Superior temporal gyrus (tissue), 1 donor: ENCODE results near the gene AUTS2.

Experiments used
- DNase-seq: peaks from one replicate; pipeline ENCODE4 v3.0.0-alpha.2; 2016; ENCODE audit errors: extremely low spot score

The AUTS2 gene

DNA sequence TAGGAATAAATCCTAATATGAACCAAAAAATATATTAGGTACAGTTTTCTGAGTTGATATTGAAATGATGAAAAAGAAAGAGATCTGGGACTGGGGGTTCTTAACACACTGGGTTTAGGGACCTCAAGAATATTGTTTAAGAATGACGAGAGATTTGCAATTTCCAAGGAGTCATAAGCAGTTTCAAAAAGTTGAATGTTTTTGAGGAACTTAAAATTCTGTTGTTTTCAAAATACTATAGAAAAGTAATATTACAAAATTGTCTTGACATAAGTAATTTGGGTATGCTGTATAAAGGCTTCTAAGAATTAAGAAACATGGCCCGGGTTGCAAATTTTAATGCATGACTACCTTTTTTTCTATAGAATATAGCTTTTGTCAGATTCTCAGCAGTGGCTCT lies 88.1 kb downstream of the AUTS2 start:
- no peak for DNase-seq

DNA sequence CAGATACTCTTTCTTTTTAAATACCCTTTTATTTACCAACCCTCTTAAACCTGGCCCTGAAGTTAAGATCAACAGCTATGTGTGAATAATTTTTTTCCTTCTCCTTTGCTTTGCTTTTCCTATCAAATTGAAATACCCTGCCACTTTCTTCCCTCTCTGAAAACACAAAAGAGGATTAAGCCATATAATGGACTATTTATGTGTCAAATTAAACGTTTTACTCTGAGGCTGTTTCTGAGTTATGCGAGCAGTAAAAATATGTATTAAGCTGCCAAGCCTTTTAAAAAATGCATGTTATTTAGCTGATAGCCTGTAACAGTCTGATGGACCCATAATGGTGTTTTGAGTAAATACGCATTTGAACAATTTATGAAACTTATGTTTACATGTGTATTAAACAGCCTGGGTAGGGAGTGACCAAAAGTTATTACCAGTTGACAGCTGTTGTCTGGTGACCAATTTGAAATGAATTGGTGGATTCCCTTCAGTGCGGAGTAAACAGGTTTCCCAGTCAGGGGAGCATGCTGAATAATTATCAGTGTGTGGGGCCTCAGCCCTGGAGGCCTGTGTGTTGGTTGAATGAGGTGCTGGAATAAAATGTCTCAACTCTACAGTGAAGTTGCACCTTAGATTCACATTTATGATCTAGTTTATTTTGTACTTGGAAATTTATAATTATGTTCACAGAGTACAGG lies 89.6 kb downstream of the AUTS2 start:
- DNase-seq, result no peak

DNA sequence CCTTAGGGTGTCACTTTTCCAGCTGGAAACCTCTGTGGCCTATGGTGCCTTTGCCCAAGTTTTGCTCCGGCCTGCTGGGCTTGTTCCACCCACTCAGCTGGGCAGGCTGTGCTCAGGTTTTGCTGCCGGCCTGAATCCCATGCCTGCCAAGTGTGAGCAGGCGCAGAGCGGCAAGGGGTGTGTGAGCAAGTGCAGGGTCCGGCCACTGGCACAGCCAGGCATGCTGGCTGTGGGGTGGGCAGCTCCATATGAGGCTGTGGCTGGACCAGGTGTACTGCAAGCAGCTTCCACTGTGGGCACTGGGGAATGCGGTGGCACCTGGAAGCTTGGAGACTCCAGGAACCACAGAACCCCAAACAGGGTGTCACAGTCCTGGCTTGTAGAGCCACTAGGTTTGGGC lies 92.1 kb downstream of the AUTS2 start:
- no peak for DNase-seq

DNA sequence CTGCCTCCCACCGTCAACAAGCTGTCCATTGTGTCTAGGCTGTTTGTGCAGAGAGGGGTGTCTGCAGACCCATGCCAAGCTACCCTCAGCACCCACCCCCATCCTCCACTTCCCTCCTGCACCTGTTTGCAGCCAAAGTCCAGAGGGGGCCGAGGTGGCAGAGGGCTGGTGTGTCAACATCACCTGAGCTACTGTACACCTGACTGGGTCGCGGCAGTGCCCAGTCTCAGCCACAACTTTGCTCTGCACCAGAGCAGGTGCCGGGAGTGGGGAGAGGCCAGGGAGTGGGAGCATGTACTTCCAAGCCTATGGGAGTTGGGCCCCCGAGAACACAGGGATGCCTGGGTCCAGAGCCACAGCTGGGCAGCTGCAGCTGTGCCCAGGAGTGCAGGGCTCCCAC lies 93.1 kb downstream of the AUTS2 start:
- no peak for DNase-seq

DNA sequence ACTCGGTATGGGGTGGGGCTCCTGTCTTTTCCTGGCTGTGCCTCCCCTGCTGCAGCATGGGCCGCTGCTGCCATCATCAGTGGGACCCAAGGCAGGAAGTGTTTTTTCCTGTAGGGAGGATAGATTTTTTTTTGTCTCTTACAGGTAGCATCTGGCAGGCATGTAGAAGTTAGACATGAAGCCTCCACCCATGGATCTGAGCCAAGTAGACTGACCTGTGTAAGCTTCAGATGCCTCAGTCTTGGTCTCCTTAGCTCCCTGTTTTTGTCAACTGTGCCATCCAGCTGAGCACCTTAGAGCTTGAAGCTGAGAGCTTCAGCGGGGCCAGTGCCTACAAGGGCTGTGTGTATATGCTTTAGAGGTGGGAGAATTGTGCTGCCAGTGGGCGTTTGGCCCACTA lies 93.5 kb downstream of the AUTS2 start:
- DNase-seq, result no peak

DNA sequence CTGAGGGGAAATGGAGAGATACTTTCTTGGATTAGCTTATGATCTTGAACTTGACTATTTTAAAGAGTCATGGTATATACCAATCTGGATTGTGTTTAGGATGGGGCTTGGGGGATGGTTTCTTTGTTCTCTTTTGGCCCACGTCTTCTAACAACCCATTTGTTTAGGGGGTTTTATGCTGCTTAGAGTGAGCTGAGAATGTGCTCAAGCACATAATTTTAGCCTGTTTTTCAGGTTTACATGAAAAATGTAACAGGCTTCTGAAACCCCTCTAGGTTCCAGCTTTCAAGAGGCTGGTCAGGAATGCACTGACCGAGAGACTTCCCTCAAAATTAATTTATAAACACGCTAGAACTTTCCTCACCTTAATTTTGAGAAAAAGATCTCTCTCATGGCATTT lies 94.3 kb downstream of the AUTS2 start:
- no peak for DNase-seq

DNA sequence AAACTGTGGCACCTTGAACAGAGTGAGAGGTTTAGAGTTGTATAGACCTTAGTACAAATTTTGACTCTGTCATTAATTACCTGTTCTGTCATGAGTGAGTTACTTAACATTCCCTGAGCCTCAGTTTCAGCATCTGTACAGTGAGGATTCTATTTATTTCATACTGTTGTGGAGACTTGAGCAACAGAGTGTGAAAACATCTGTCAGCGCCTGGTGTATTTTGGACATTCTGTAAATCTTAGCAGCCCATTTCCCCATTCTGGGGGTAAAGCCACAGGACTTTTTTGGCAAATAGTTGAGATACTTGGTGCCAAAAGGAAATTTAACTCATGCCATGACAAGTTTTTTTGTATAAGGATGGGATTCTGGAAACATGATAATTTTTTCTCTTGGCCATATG lies 94.8 kb downstream of the AUTS2 start:
- no peak for DNase-seq

DNA sequence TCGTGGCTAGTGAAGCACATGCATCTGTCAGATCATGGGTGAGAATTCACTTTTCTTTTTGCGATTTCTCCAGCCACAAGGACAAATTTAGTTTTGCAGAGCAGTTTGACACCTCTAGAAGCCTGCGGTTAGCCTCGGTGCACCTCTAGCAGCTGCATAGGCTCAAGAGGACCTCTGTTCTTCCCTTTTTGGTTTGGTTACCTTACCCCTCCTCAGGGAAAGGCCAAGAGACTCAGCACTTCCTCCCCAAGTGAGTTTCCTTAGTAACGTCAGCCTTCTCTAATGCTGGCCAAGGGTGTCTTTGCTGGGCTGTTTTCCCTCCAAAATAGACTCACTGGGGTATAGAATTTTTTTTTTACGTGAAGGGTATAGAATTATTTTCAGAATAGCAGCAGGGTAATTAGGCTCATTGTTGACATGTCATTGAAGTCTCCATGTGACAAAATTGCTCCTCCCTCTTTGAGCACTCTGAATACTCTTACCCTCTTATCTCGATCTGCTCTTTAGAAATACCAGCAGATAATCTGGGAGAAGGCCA lies 97.8 kb downstream of the AUTS2 start:
- DNase-seq, result no peak

DNA sequence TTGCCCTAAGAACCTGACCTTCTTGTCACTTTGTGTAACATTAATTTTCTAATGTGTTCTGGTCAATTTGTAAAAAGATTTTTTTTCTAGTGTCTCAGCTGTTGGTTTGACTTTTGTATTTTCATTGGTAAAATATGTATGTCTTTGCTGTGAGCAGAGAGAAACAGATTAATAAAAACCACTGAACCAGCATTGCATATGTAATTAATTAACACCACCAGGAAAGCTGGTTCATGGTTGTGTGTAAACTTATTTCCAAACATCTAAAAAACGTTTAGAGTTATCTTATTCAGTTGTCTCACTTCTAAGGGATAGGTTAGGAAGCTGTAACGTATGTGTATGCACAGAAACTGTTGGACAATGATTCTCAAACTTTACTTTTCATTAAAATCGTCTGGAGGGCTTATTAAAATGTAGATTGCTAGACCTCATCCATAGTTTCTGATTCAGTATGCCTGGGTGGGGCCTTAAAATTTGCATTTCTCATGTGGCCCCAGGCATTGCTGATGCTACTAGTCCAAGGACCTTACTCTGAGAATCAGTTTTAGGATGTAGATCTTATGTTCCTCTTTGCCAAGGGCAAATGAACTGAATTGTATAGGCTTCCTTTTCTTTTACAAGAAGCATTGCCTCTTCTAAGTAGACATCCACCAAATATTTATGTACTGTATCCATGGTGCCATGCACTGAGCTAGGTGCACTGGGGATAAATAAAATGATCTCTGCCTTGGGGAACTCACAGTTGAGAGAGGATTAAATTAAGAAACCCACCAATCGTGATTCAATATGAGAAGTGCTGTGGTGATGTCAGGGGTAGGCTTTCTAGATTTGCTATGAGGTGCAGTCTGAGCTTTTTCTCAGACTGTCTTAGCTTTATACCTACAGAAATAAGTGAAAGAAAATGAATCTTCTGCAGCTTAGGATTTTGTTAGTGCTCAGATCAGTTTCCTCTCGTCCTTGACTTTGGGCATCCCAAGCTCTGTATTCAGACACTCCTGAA lies 98.7 kb downstream of the AUTS2 start:
- DNase-seq, result no peak

DNA sequence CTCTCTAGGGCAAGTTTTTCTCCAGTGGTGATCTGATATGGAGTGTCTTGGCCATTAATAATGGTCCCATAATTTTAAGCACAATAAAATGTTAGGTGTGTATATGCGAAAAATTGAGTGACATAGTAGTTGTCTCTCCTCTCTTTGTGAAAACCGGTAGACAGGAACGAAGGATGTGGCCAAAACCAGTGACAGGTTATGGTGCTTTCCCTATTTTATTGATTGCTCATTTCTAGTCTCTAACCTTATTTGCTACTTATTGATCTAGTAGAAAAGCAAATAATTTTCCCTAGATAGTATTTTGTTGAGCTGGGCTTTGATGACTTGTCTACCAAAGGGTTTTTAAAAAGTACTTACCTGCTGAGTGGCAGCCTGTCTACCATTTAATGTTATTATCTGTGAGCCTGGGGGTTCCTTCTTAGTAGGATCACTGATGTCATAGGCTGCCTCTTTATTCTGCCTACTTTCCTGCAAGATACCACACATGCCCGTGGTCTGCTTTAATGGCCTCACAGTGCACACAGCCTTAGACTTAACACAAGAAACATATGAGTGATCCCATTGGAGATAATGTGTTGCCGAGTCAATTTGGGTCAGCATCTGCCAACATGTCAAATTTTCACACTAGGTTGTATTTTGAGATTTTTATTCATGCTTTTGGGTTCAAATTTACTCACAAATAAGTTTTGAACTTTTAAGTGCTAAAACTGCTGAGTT lies 100.0 kb downstream of the AUTS2 start:
- no peak for DNase-seq

DNA sequence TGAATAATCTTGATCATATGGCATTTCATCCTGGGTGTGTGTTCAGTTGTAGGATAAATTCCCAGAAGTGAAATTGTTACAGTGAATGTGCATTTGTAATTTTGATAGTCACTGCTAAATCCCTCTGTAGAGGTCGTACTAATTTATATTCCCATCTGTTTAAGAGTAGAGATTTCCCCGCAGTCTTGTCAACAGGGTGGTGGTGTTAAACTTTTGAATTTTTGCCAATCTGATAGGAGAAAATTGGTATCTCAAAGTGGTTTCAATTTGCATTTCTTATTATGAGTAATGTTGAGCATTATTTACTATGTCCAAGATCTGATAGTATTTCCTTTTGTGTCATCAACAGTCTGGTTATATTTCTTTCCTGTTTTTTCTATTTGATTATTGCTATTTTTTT lies 101.7 kb downstream of the AUTS2 start:
- no peak for DNase-seq

DNA sequence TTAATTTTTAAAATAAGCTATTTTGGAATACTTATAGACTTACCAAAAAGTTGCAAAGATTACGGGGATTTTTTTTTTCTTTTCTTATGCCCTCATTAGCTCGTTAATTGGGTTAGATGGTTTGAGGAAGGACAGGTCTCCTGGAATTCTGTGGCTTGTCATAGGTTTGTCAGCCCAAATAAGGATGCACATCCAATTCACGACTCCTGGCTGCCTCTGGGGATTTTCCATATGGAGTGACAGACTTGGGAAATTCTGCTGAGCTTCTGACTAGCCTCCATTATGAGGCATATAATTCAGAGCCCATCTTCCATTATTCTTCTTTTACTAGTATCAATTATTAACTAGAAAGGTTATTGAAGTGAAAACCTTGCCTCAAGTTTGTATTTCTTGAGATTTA lies 102.1 kb downstream of the AUTS2 start:
- DNase-seq, result no peak

DNA sequence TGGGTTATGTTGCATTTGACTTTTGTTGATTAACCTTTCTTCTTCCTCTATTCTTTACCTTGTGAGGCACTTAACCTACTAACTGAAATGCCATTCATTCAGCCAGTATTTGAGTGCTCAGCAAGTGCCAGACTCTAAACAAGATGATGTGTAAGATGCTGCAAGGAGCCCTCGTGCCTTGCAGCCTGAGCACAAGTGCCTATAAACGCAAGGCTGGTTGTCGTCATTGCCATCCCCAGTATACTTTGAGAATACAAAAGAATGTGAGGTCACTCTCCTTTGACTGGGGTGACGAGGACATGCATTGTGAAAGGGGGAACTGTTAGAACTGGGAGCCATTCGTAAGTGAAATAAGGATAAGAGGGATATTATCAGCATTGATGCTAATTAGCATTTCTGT lies 103.0 kb downstream of the AUTS2 start:
- no peak for DNase-seq

DNA sequence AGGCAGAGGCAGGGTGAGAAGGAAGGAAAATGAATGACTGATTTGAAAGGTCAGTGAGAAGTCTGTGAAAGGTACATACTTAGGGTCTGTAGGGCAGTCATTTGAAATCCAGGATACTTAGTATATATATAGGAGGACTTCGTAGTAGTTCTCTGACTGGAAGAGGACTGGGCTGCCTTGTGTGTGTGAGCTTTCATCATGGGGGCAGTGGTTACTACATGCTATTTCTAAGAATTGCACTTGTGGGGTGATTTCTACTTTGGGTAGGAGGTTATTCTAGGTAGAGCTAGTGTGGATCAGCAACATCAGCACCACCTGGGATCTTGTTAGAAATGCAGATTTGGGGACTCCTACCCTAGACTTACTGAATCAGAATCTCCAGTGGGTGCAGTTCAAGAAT lies 104.1 kb downstream of the AUTS2 start:
- DNase-seq, result no peak

DNA sequence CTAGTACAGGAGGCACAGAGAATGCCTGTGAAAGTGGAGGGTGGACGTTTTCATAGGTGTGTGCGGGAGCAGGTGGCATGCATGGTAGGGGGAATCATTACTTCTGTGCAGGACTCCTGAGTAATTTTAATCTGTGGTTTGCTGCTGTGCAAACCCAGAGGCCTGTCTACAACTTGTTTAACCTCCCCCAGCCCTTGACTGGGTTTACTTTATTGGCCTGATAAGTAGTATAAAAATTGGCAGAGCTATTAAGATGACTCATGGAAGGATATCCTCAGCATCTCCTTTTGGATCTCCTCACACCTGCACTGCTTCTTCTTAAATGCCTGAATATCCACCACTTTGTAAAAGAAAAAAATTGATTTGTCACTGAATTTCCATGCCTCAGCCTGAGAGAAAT lies 104.8 kb downstream of the AUTS2 start:
- DNase-seq, result no peak

DNA sequence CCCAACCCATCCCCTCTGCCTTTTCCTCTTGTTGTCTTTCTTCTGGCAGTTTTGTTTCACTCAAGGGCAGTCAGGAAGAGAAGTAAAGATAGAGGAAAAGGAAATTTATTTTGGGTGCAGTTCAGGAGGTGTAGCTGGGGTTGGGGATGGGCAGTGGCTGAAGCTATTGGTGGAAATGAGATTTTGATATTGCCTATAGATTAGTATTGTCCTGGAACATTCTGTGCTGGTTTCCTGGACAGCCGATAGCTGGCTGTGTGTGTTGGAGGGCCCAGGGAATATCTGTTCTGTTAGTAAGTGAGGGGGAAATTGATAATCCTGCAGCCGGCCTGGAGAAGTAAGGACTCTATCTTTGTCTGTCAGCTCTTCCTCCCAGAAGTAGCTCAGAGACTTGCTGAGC lies 107.8 kb downstream of the AUTS2 start:
- no peak for DNase-seq

DNA sequence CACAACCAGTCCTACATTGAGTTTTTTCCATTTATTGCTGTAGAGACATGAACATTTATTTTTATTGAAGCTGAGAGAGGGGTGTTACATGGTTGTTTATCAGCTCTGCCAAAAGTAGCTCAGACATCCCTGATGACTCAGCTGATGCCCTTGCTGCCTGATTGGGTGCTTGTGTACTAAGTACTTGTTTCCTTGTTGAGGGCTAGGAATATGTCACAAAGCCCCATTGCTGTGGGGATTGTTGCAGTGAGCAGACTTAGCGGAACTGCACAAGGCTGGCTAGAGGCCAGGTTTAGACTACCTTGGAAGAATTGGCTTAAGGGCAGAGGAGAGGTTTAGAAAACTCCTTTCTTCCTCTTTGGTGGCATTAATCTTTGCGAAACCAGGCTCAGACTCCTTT lies 110.6 kb downstream of the AUTS2 start:
- no peak for DNase-seq

DNA sequence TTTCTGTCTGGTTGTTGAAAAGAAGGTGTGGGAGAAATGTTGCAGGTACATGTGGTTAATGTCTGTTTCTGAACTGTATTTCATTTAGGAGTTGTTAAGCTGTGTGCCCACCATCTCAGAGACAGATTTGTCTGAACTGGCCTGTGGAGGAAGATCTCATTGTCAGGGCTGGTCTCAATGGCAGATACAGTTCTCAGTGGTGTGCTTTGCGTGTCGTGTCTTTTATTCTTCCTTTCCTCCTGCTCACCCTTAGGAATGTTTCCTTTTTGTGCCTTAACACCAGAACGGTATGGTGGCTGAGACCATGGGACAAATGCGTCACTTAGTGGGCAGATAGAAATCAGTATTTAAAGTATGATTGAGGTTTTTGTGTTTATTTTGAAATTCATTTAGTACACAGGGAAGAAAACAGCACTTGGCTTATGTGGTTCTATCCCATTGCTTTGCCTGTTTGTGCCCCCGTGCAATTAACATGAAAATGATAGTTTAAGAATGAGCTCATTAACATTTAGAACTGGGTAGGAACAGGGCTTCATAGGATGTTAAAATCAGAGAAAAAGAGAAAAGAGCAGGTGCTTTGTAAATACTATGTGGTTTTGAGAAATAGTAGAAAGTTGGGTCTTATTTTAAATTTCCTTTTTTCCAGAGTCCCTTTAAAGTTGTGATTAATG lies 112.6 kb downstream of the AUTS2 start:
- no peak for DNase-seq

DNA sequence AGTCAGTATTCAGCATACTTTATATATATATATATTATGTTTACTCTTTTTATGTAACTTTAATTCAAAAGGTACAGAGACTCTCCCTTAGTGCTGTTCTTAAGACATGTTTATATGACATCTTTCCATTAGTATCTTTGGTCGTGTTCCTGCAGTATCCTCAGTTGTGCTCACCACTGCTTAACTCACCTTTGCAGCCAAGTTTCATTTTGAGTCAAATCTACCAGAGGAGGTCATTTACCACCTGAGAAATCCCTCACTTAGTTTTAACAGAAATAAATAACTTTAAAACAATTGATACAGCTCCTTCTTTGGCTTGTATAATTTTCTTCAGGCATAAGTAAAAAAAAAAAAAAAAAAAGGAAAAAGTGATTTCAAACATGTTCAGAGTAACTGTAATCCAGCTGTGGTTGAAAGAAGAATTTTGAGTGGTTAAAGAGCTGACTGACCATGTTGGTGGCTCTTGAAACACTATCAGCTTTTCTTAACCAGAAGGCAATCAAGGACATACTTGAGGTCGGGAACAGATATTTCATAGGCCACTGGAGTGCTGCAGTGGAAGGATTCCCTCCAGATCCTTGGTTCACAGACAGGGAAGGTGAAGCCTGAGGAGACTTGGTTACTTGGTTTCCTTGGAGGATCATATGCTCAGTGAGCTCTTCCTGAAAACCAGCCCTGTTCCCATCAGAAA lies 116.8 kb downstream of the AUTS2 start:
- DNase-seq, result no peak

DNA sequence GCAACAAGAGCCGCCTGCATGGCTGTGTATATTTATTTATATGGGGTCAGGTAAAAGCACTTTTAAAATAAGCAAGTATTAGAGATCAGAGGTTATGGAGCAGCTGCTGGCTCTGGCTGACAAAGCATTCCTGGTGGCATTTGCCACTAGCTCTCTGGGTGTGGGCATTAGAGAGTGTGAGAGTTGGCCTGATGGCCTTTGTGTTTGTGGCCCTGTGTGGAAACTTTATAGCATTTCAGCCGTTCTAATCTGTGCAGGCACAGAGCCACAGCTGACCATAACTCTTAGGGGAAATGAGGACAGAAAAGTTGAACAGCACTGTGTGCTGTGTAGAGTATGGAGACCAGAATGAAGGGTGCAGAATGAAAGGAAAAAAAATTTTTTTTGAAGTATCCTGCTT lies 118.9 kb downstream of the AUTS2 start:
- DNase-seq, result no peak

DNA sequence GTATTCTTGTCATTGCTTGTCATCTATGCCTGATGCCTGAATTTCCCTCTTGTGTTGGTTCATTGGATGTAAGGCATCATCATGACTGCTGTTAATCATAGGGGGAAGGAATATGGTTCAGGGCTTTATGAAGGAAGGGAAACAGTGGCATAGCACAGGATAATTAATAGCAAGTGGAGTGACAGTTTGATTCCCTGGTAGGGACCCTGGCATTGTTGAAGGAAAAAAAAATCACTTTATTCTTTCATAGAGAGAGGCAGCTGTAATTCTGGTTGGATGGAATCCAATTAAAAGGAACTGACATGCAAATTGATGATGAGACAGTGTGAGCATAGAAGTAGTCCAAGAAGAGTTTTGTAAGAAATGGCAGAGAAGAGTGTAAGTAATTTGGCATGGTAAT lies 121.4 kb downstream of the AUTS2 start:
- no peak for DNase-seq
